Measurements from ENCODE around the gene WDR37. TPM values are rescaled to one million over a fixed set of nuclear protein-coding genes. Genes with fewer than 3 reads are reported as not detected.

Gene WDR37
- total RNA-seq, 1 donor from 2014 or later: 10.9 TPM

GRCh38 chr10:1170867-1171180, 114.6 kb downstream of the WDR37 start:
- no peaks in the 10 kb centered on the region for H3K9me3 Mint-ChIP-seq (ENCODE audit: low read depth)
- no peaks in the 10 kb centered on the region for H3K36me3 Mint-ChIP-seq (ENCODE audit: low read depth)

GRCh38 chr10:1171182-1171581, 115.0 kb downstream of the WDR37 start:
- Mint-ChIP-seq H3K4me1 (ENCODE audit: low read depth) (no peaks in the 10 kb centered on the region), H3K36me3 (ENCODE audit: low read depth) (no peaks in the 10 kb centered on the region), H3K27me3 (ENCODE audit: low read depth) (peaks cover 18% of the 10 kb centered on the region), H3K27ac (ENCODE audit: unreplicated experiment) (no peak overlapping the region), H3K4me3 (ENCODE audit: unreplicated experiment) (no peak overlapping the region), H3K9me3 (ENCODE audit: low read depth) (no peaks in the 10 kb centered on the region)
- TF ChIP-seq CTCF (IDR thresholded peaks at IDR 0.05): no peak
- peak; percentile 32 for DNase-seq (ENCODE audit: low spot score)

More at GRCh38 chr10:1170867-1171180, 114.6 kb downstream of the WDR37 start:
- Mint-ChIP-seq H3K4me1 (ENCODE audit: low read depth) (no peaks in the 10 kb centered on the region), H3K27ac (ENCODE audit: unreplicated experiment) (no peak overlapping the region), H3K4me3 (ENCODE audit: unreplicated experiment) (no peak overlapping the region), H3K27me3 (ENCODE audit: low read depth) (peaks cover 20% of the 10 kb centered on the region)
- no peak for TF ChIP-seq CTCF (IDR thresholded peaks at IDR 0.05)
- peak; percentile 71 for DNase-seq (ENCODE audit: low spot score)

GRCh38 chr10:1171586-1171985, 115.4 kb downstream of the WDR37 start:
- no peaks in the 10 kb centered on the region for H3K9me3 Mint-ChIP-seq (ENCODE audit: low read depth)
- H3K27me3 Mint-ChIP-seq (ENCODE audit: low read depth): peaks cover 18% of the 10 kb centered on the region
- H3K4me1 Mint-ChIP-seq (ENCODE audit: low read depth): no peaks in the 10 kb centered on the region
- TF ChIP-seq CTCF (IDR thresholded peaks at IDR 0.05): no peak
- peak; percentile 61 for DNase-seq (ENCODE audit: low spot score)
- H3K4me3 Mint-ChIP-seq (ENCODE audit: unreplicated experiment): no peak overlapping the region
- H3K36me3 Mint-ChIP-seq (ENCODE audit: low read depth): no peaks in the 10 kb centered on the region
- no peak overlapping the region for H3K27ac Mint-ChIP-seq (ENCODE audit: unreplicated experiment)

GRCh38 chr10:1172256-1172984, 116.2 kb downstream of the WDR37 start:
- H3K36me3 Mint-ChIP-seq (ENCODE audit: low read depth): no peaks in the 10 kb centered on the region
- no peak for TF ChIP-seq CTCF (IDR thresholded peaks at IDR 0.05)
- peaks cover 16% of the 10 kb centered on the region for H3K27me3 Mint-ChIP-seq (ENCODE audit: low read depth)
- H3K9me3 Mint-ChIP-seq (ENCODE audit: low read depth): no peaks in the 10 kb centered on the region
- no peak overlapping the region for H3K4me3 Mint-ChIP-seq (ENCODE audit: unreplicated experiment)
- DNase-seq (ENCODE audit: low spot score): peak; percentile 42
- H3K27ac Mint-ChIP-seq (ENCODE audit: unreplicated experiment): no peak overlapping the region
- H3K4me1 Mint-ChIP-seq (ENCODE audit: low read depth): no peaks in the 10 kb centered on the region

GRCh38 chr10:1173091-1173490, 116.9 kb downstream of the WDR37 start:
- Mint-ChIP-seq H3K9me3 (ENCODE audit: low read depth) (no peaks in the 10 kb centered on the region), H3K27me3 (ENCODE audit: low read depth) (peaks cover 12% of the 10 kb centered on the region), H3K36me3 (ENCODE audit: low read depth) (no peaks in the 10 kb centered on the region), H3K4me1 (ENCODE audit: low read depth) (no peaks in the 10 kb centered on the region), H3K4me3 (ENCODE audit: unreplicated experiment) (no peak overlapping the region), H3K27ac (ENCODE audit: unreplicated experiment) (no peak overlapping the region)
- no peak for TF ChIP-seq CTCF (IDR thresholded peaks at IDR 0.05)
- DNase-seq (ENCODE audit: low spot score): peak; percentile 83
